Neural cell (in vitro differentiated cells): ENCODE data around the gene HEBP2. TPM values are rescaled to one million over a fixed set of nuclear protein-coding genes. Genes with fewer than 3 reads are reported as not detected.
A peak's percentile ranks its signal among the peaks of the same experiment; 100 is the strongest.

Source experiments
- H2AFZ ChIP-seq: fragments of 200-600, 300-800 bp; sonication (generic), shearing (Covaris generic); 2 replicates; pipeline ENCODE4 v1.6.0; 2014; ENCODE audit warnings: low read depth, mild to moderate bottlenecking, antibody characterized with exemption, low read length, moderate library complexity
- H3F3A ChIP-seq: fragments of 200-600 bp; shearing (Covaris generic); 2 replicates; pipeline ENCODE4 v1.6.1; 2016; ENCODE audit warnings: mild to moderate bottlenecking, moderate library complexity, mixed read lengths, antibody characterized with exemption, low read length; ENCODE audit not compliant: insufficient read depth, poor library complexity, severe bottlenecking
- H3K27ac ChIP-seq: fragments of 200-600, 300-800 bp; sonication (generic), shearing (Covaris generic); 2 replicates; pipeline ENCODE4 v1.5.1; 2014; ENCODE audit warnings: mild to moderate bottlenecking, low read length, moderate library complexity
- H3K27me3 ChIP-seq: fragments of 300-800, 200-600 bp; sonication (generic), shearing (Covaris generic); 2 replicates; pipeline ENCODE4 v1.6.0; 2014; ENCODE audit warnings: mild to moderate bottlenecking, low read depth, low read length, moderate library complexity; ENCODE audit not compliant: insufficient read depth
- H3K36me3 ChIP-seq: fragments of 300-800, 200-600 bp; sonication (generic), shearing (Covaris generic); 2 replicates; pipeline ENCODE4 v1.5.1; 2014; ENCODE audit warnings: mild to moderate bottlenecking, antibody characterized with exemption, low read length, moderate library complexity; ENCODE audit not compliant: insufficient read depth
- H3K4me2 ChIP-seq: fragments of 300-800, 200-600 bp; sonication (generic), shearing (Covaris generic); 2 replicates; pipeline ENCODE4 v1.6.0; 2014; ENCODE audit warnings: mild to moderate bottlenecking, low read length
- H3K4me3 ChIP-seq: fragments of 300-800, 200-600 bp; sonication (generic), shearing (Covaris generic); 2 replicates; pipeline ENCODE4 v1.5.1; 2014; ENCODE audit warnings: mild to moderate bottlenecking, low read length, moderate library complexity
- H3K79me2 ChIP-seq: fragments of 200-600 bp; shearing (Covaris generic); replicated peaks from 2 replicates; pipeline ENCODE4 v1.6.0; 2014; ENCODE audit warnings: mild to moderate bottlenecking, low read length, moderate library complexity; ENCODE audit not compliant: insufficient read depth
- H3K9ac ChIP-seq: fragments of 300-800, 200-600 bp; sonication (generic), shearing (Covaris generic); 2 replicates; pipeline ENCODE4 v1.6.1; 2016; ENCODE audit warnings: mild to moderate bottlenecking, low read length, mixed read lengths
- H3K9me2 ChIP-seq: fragments of 200-600 bp; shearing (Covaris generic); 2 replicates; pipeline ENCODE4 v1.6.1; 2016; ENCODE audit warnings: mild to moderate bottlenecking, low read length, mixed read lengths; ENCODE audit not compliant: insufficient read depth
- H3K9me3 ChIP-seq: fragments of 200-600, 300-800 bp; sonication (generic), shearing (Covaris generic); 2 replicates; pipeline ENCODE4 v1.6.1; 2016; ENCODE audit warnings: mild to moderate bottlenecking, mixed run types, low read length, moderate library complexity, mixed read lengths
- H4K20me1 ChIP-seq: fragments of 200-600 bp; shearing (Covaris generic); 2 replicates; pipeline ENCODE4 v1.6.1; 2016; ENCODE audit warnings: mild to moderate bottlenecking, mixed run types; ENCODE audit not compliant: insufficient read depth
- EP300 ChIP-seq: fragments of 450-650 bp; conservative IDR thresholded peaks from 2 replicates; pipeline ENCODE4 v1.6.1; 2014; ENCODE audit warnings: antibody characterized with exemption, mild to moderate bottlenecking, moderate library complexity; ENCODE audit not compliant: poor library complexity, severe bottlenecking
- EZH2 ChIP-seq: fragments of 200-600, 300-800 bp; shearing (Covaris generic), sonication (generic); IDR thresholded peaks from 2 replicates; pipeline ENCODE4 v1.6.1; 2014; ENCODE audit warnings: antibody characterized with exemption, low read length, borderline replicate concordance, mild to moderate bottlenecking; ENCODE audit not compliant: insufficient read depth, poor library complexity, severe bottlenecking
- MXI1 ChIP-seq: fragments of 450-650 bp; conservative IDR thresholded peaks from 2 replicates; pipeline ENCODE4 v1.6.1; 2014; ENCODE audit warnings: antibody characterized with exemption, mild to moderate bottlenecking; ENCODE audit not compliant: poor library complexity, severe bottlenecking
- POLR2AphosphoS5 ChIP-seq: IDR thresholded peaks from 2 replicates; pipeline ENCODE4 v1.6.1; 2012
- RAD21 ChIP-seq: fragments of 450-650 bp; conservative IDR thresholded peaks from 2 replicates; pipeline ENCODE4 v1.6.1; 2014; ENCODE audit warnings: antibody characterized with exemption, mild to moderate bottlenecking, moderate library complexity
- SMC3 ChIP-seq: fragments of 450-650 bp; conservative IDR thresholded peaks from 2 replicates; pipeline ENCODE4 v1.6.1; 2014; ENCODE audit warnings: antibody characterized with exemption, mild to moderate bottlenecking, moderate library complexity; ENCODE audit not compliant: poor library complexity
- TAF1 ChIP-seq: IDR thresholded peaks from 2 replicates; pipeline ENCODE4 v1.6.1; 2012; ENCODE audit warnings: low read depth
- polyA plus RNA-seq: library from polyadenylated mRNA; depleted of rRNA; stranded (reverse); fragments of >200 nt; gene quantifications from 2 replicates; pipeline ENCODE4 v1.2.3, GENCODE V29; 2014
- TF ChIP-seq, protein P1 (sequence below): fragments of 450-650 bp; IDR thresholded peaks from 2 replicates; pipeline ENCODE4 v1.5.1; 2014; ENCODE audit warnings: antibody characterized with exemption, mild to moderate bottlenecking, moderate library complexity; ENCODE audit not compliant: poor library complexity, severe bottlenecking
- TF ChIP-seq, protein P2 (sequence below): IDR thresholded peaks from 2 replicates; pipeline ENCODE4 v1.6.1; 2012; ENCODE audit warnings: borderline replicate concordance

The HEBP2 gene
- polyA plus RNA-seq, 1 donor from 2014 or later = 3.0 TPM

GRCh38 chr6:138450445-138450844, 46.4 kb downstream of the HEBP2 start:
- no peak overlapping the region for H2AFZ ChIP-seq
- H3K4me3 ChIP-seq = peak overlapping the region; percentile 35
- no peaks in the 10 kb centered on the region for H3K79me2 ChIP-seq
- H3K27me3 ChIP-seq = no peaks in the 10 kb centered on the region
- H3F3A ChIP-seq = peaks cover 4% of the 10 kb centered on the region
- peak overlapping the region; percentile 39 for H3K27ac ChIP-seq
- no peaks in the 10 kb centered on the region for H3K9me3 ChIP-seq
- no peaks in the 10 kb centered on the region for H4K20me1 ChIP-seq
- H3K36me3 ChIP-seq = no peaks in the 10 kb centered on the region
- TF ChIP-seq, protein P1, sequence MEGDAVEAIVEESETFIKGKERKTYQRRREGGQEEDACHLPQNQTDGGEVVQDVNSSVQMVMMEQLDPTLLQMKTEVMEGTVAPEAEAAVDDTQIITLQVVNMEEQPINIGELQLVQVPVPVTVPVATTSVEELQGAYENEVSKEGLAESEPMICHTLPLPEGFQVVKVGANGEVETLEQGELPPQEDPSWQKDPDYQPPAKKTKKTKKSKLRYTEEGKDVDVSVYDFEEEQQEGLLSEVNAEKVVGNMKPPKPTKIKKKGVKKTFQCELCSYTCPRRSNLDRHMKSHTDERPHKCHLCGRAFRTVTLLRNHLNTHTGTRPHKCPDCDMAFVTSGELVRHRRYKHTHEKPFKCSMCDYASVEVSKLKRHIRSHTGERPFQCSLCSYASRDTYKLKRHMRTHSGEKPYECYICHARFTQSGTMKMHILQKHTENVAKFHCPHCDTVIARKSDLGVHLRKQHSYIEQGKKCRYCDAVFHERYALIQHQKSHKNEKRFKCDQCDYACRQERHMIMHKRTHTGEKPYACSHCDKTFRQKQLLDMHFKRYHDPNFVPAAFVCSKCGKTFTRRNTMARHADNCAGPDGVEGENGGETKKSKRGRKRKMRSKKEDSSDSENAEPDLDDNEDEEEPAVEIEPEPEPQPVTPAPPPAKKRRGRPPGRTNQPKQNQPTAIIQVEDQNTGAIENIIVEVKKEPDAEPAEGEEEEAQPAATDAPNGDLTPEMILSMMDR = no peak
- TF ChIP-seq SMC3 = no peak
- peak; percentile 93 for TF ChIP-seq POLR2AphosphoS5
- peak; percentile 99 for TF ChIP-seq EP300
- TF ChIP-seq RAD21 = no peak
- TF ChIP-seq, protein P2, sequence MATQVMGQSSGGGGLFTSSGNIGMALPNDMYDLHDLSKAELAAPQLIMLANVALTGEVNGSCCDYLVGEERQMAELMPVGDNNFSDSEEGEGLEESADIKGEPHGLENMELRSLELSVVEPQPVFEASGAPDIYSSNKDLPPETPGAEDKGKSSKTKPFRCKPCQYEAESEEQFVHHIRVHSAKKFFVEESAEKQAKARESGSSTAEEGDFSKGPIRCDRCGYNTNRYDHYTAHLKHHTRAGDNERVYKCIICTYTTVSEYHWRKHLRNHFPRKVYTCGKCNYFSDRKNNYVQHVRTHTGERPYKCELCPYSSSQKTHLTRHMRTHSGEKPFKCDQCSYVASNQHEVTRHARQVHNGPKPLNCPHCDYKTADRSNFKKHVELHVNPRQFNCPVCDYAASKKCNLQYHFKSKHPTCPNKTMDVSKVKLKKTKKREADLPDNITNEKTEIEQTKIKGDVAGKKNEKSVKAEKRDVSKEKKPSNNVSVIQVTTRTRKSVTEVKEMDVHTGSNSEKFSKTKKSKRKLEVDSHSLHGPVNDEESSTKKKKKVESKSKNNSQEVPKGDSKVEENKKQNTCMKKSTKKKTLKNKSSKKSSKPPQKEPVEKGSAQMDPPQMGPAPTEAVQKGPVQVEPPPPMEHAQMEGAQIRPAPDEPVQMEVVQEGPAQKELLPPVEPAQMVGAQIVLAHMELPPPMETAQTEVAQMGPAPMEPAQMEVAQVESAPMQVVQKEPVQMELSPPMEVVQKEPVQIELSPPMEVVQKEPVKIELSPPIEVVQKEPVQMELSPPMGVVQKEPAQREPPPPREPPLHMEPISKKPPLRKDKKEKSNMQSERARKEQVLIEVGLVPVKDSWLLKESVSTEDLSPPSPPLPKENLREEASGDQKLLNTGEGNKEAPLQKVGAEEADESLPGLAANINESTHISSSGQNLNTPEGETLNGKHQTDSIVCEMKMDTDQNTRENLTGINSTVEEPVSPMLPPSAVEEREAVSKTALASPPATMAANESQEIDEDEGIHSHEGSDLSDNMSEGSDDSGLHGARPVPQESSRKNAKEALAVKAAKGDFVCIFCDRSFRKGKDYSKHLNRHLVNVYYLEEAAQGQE = peak; percentile 53
- H3K9ac ChIP-seq = no peak overlapping the region
- no peaks in the 10 kb centered on the region for H3K9me2 ChIP-seq
- peak overlapping the region; percentile 17 for H3K4me2 ChIP-seq

DNA sequence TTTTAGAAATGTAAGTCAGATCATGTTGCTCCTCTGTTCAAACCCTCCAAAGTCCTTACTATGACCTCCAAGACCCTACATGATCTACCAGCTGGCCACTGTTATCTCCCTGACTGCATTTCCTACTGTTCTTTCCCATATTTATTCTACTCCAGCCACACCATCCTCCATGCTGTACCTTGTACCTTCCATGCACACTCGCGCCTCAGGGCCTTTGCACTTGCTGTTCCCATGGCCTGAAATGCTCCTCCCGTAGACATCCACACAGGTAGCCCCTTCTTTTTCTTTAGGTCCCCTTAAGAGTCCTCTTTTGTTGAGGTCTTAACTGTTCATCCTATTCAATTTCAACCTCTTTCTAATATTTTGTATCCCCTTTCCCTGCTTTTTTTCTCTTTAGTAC, 47.0 kb downstream of the HEBP2 start:
- H3K9me3 ChIP-seq = no peaks in the 10 kb centered on the region
- H3K79me2 ChIP-seq = no peaks in the 10 kb centered on the region
- H3K4me3 ChIP-seq = peak overlapping the region; percentile 35

More for the DNA sequence above, 47.0 kb downstream of the HEBP2 start:
- H3K36me3 ChIP-seq = no peaks in the 10 kb centered on the region
- H3K27ac ChIP-seq = peak overlapping the region; percentile 39
- H3K4me2 ChIP-seq = peak overlapping the region; percentile 17
- H2AFZ ChIP-seq = no peak overlapping the region
- H4K20me1 ChIP-seq = no peaks in the 10 kb centered on the region
- peaks cover 4% of the 10 kb centered on the region for H3F3A ChIP-seq
- TF ChIP-seq EZH2 (no peak), SMC3 (no peak), EP300 (no peak), RAD21 (no peak), TAF1 (no peak), POLR2AphosphoS5 (no peak), MXI1 (no peak)
- TF ChIP-seq, protein P1 = no peak
- TF ChIP-seq, protein P2 = no peak
- no peaks in the 10 kb centered on the region for H3K27me3 ChIP-seq
- no peaks in the 10 kb centered on the region for H3K9me2 ChIP-seq
- no peak overlapping the region for H3K9ac ChIP-seq
